ENCODE data around the gene TMEM53. TPM values are rescaled to one million over a fixed set of nuclear protein-coding genes. Genes with fewer than 3 reads are reported as not detected.

Gene TMEM53
- total and polyA plus RNA-seq, 2 donors, result 2.4 to 13.2 TPM

- Histone ChIP-seq H3K4me3 (ENCODE audit: low read depth, low read length) (no peak overlapping the region), H3K36me3 (ENCODE audit: insufficient read depth) (peaks cover 4% of the 10 kb centered on the region), H3K27ac (ENCODE audit: low read depth) (no peak overlapping the region), H3K4me1 (ENCODE audit: insufficient read depth) (no peaks in the 10 kb centered on the region)
- DNase-seq (ENCODE audit: extremely low spot score), result no peak
- 92% methylated on average over 35 of the region's 35 CpGs for WGBS
Measured at GRCh38 chr1:44654621-44655187, 19.6 kb downstream of the TMEM53 start.

- no peak for DNase-seq (ENCODE audit: extremely low spot score)
- WGBS, result 59% methylated on average over 11 of the region's 11 CpGs
- Histone ChIP-seq H3K36me3 (ENCODE audit: insufficient read depth) (peaks cover 4% of the 10 kb centered on the region), H3K4me1 (ENCODE audit: insufficient read depth) (no peaks in the 10 kb centered on the region), H3K4me3 (ENCODE audit: low read depth, low read length) (no peak overlapping the region), H3K27ac (ENCODE audit: low read depth) (no peak overlapping the region)
Measured at GRCh38 chr1:44653107-44653964, 20.9 kb downstream of the TMEM53 start.

- Histone ChIP-seq H3K27ac (ENCODE audit: low read depth) (no peak overlapping the region), H3K4me1 (ENCODE audit: insufficient read depth) (no peaks in the 10 kb centered on the region), H3K36me3 (ENCODE audit: insufficient read depth) (peaks cover 4% of the 10 kb centered on the region), H3K4me3 (ENCODE audit: low read depth, low read length) (no peak overlapping the region)
- WGBS, result 44% methylated on average over 7 of the region's 7 CpGs
- DNase-seq (ENCODE audit: extremely low spot score), result no peak
Measured at GRCh38 chr1:44652445-44653106, 21.7 kb downstream of the TMEM53 start.

- DNase-seq (ENCODE audit: extremely low spot score), result no peak
- Histone ChIP-seq H3K27ac (ENCODE audit: low read depth) (no peak overlapping the region), H3K4me1 (ENCODE audit: insufficient read depth) (no peaks in the 10 kb centered on the region), H3K36me3 (ENCODE audit: insufficient read depth) (peaks cover 4% of the 10 kb centered on the region), H3K4me3 (ENCODE audit: low read depth, low read length) (no peak overlapping the region)
- 78% methylated on average over 8 of the region's 8 CpGs for WGBS
Measured at GRCh38 chr1:44651069-44651468, 23.2 kb downstream of the TMEM53 start.

- Histone ChIP-seq H3K27ac (ENCODE audit: low read depth) (no peak overlapping the region), H3K4me1 (ENCODE audit: insufficient read depth) (no peaks in the 10 kb centered on the region), H3K36me3 (ENCODE audit: insufficient read depth) (peaks cover 4% of the 10 kb centered on the region), H3K4me3 (ENCODE audit: low read depth, low read length) (no peak overlapping the region)
- no peak for DNase-seq (ENCODE audit: extremely low spot score)
- WGBS, result 77% methylated on average over 23 of the region's 23 CpGs
Measured at GRCh38 chr1:44650159-44650831, 24.0 kb downstream of the TMEM53 start.

- Histone ChIP-seq H3K27ac (ENCODE audit: low read depth) (no peak overlapping the region), H3K36me3 (ENCODE audit: insufficient read depth) (peaks cover 4% of the 10 kb centered on the region)
- no peak for DNase-seq (ENCODE audit: extremely low spot score)
Measured at GRCh38 chr1:44649788-44650158, 24.5 kb downstream of the TMEM53 start.

GRCh38 chr1:44648529-44649250 lies 25.6 kb downstream of the TMEM53 start:
- WGBS, result 87% methylated on average over 13 of the region's 13 CpGs
- no peaks in the 10 kb centered on the region for H3K4me1 ChIP-seq (ENCODE audit: insufficient read depth)
- H3K4me3 ChIP-seq (ENCODE audit: low read depth, low read length), result no peak overlapping the region
- no peak overlapping the region for H3K27ac ChIP-seq (ENCODE audit: low read depth)
- no peak for DNase-seq (ENCODE audit: extremely low spot score)
- H3K36me3 ChIP-seq (ENCODE audit: insufficient read depth), result peaks cover 4% of the 10 kb centered on the region

More at GRCh38 chr1:44649788-44650158, 24.5 kb downstream of the TMEM53 start:
- 90% methylated on average over 13 of the region's 13 CpGs for WGBS
- Histone ChIP-seq H3K4me1 (ENCODE audit: insufficient read depth) (no peaks in the 10 kb centered on the region), H3K4me3 (ENCODE audit: low read depth, low read length) (no peak overlapping the region)

- Histone ChIP-seq H3K36me3 (ENCODE audit: insufficient read depth) (peaks cover 4% of the 10 kb centered on the region), H3K4me3 (ENCODE audit: low read depth, low read length) (no peak overlapping the region), H3K27ac (ENCODE audit: low read depth) (no peak overlapping the region), H3K4me1 (ENCODE audit: insufficient read depth) (no peaks in the 10 kb centered on the region)
- WGBS, result 67% methylated on average over 2 of the region's 2 CpGs
- DNase-seq (ENCODE audit: extremely low spot score), result no peak
Measured at GRCh38 chr1:44647896-44648295, 26.4 kb downstream of the TMEM53 start.

GRCh38 chr1:44646261-44647110 lies 27.8 kb downstream of the TMEM53 start:
- Histone ChIP-seq H3K36me3 (ENCODE audit: insufficient read depth) (peaks cover 6% of the 10 kb centered on the region), H3K4me1 (ENCODE audit: insufficient read depth) (no peaks in the 10 kb centered on the region)
- DNase-seq (ENCODE audit: extremely low spot score), result no peak

GRCh38 chr1:44645476-44646244 lies 28.6 kb downstream of the TMEM53 start:
- Histone ChIP-seq H3K4me1 (ENCODE audit: insufficient read depth) (no peaks in the 10 kb centered on the region), H3K36me3 (ENCODE audit: insufficient read depth) (peaks cover 10% of the 10 kb centered on the region), H3K27ac (ENCODE audit: low read depth) (no peak overlapping the region), H3K4me3 (ENCODE audit: low read depth, low read length) (no peak overlapping the region)
- WGBS, result 89% methylated on average over 18 of the region's 18 CpGs
- DNase-seq (ENCODE audit: extremely low spot score), result no peak

More at GRCh38 chr1:44646261-44647110, 27.8 kb downstream of the TMEM53 start:
- H3K4me3 ChIP-seq (ENCODE audit: low read depth, low read length), result no peak overlapping the region
- no peak overlapping the region for H3K27ac ChIP-seq (ENCODE audit: low read depth)
- 85% methylated on average over 28 of the region's 28 CpGs for WGBS

GRCh38 chr1:44644806-44645205 lies 29.5 kb downstream of the TMEM53 start:
- peaks cover 5% of the 10 kb centered on the region for H3K36me3 ChIP-seq (ENCODE audit: insufficient read depth)
- H3K27ac ChIP-seq (ENCODE audit: low read depth), result no peak overlapping the region
- no peaks in the 10 kb centered on the region for H3K4me1 ChIP-seq (ENCODE audit: insufficient read depth)
- WGBS, result 93% methylated on average over 7 of the region's 7 CpGs
- DNase-seq (ENCODE audit: extremely low spot score), result no peak
- no peak overlapping the region for H3K4me3 ChIP-seq (ENCODE audit: low read depth, low read length)
